LNCAP (cell line): ENCODE results near the gene PLPP7.

ENCODE experiments used
- CTCF ChIP-seq: fragments of 450-650 bp; IDR thresholded peaks from 2 replicates; pipeline ENCODE4 v1.5.1; 2017; ENCODE audit warnings: mild to moderate bottlenecking

The PLPP7 gene

DNA sequence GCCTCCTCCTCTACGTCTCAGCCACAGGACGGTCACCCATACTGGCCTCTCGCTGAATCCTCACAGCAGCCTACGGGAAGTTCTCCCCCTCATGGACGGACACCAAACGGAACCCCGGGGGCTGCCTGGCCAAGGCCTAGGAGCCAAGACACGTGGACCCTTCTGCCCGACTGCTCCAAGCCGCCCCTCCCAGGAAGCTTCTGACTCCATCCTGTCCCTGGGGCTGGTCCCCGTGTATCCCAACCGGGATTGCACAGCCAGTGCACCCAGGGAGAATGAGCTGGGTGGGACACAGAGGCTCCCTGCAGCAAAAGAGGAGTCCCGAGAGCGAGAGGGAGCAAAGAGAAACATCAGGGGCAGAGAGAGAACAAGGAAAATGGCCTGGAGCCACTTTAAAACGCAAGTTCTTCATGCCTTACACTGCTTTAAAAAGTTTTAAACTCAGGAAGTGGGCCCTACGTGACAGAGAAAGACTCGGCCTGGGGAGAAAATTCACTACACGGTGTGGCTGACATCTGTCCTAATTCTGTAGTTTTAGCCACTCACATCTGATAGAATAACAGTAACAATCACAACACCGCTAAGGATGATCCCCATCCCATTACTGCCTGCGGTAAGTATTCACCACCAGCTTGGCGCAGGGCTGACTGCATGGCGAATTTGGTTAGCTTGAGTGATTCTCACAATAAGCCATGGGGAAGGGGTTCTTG is 16.2 kb upstream of the PLPP7 start:
- TF ChIP-seq CTCF, result no peak

DNA sequence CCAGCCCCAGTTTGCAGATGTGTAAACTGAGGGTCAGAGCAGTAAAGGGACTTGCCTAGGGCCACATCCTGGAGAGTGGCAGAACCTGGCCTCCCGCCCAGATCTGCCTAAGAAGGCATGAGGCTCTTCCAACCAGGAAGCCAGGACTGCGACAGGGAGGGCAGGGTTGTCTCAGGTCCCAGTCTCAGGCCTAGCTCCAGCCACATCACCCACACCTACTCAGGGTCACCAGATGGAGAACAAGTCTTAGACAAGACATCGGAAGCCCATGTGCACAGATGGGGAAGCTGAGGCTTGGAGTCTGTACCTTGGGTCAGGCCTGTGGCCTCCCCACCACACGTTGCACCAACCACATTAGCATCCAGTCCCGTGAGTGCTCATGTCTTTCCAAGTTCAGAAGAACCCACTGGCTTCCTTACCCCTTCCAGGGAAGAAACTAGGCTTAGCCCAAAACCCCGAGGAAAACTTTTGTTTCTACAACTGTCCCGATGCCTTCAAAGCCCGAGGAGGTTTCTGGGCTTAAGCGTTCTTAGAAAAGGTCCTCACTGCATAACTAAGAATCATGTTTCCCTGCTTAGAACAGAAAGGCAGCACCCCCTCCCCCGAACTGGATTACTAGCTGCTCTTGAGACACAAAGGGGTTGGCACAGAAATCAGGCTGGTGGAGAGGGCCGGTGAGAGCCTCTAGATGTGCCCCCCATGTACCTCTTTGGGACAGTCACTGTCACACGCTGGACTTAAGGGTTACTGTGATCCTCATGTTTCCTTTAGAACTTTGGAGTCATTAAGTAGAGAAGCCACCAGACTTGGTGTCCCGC is 15.5 kb upstream of the PLPP7 start:
- TF ChIP-seq CTCF, result no peak

- TF ChIP-seq CTCF, result no peak
Observed at GRCh38 chr9:131274674-131275331, 14.7 kb upstream of the PLPP7 start.

DNA sequence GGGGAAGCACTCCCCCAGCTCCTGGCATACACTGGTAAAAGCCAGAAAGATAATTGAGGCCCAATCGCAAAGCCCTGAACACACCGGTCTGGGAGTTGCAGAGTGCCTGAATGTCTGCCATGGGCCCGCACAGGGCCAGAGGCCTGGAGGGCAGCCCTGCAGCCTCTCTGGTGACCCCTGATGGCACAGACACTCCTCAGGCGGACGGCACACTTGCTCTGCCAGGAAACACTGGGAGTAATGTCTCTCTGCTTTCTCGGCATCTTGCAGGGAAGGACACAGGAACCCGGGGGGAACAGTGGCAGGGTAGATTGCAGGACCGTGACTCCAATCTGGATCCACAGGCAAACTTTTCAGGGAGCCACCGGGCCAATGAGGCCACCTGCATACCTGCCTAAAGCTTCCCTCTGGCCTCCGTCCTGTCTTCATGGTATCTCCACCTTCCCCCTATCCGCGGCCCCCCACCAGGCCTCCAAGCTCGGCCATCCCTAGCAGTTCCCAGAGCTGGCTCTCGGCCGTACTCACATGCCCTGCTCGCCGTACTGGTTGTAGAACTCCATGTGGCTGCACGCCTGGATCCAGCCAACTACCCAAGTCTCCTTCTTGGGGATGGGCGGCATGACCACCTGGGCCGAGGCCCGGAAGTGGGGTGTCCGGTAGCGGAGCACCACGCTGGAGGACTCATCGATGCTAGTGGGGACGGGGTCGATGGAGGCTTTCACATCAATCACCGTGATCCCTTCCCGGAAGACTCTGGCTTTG is 14.0 kb upstream of the PLPP7 start:
- no peak for TF ChIP-seq CTCF

- no peak for TF ChIP-seq CTCF
Observed at GRCh38 chr9:131276094-131276888, 13.2 kb upstream of the PLPP7 start, which contains the start of gene FAM78A. FAM78A (minus strand) TSS chr9:131276510; CDS start chr9:131276179, 331 bp downstream.

DNA sequence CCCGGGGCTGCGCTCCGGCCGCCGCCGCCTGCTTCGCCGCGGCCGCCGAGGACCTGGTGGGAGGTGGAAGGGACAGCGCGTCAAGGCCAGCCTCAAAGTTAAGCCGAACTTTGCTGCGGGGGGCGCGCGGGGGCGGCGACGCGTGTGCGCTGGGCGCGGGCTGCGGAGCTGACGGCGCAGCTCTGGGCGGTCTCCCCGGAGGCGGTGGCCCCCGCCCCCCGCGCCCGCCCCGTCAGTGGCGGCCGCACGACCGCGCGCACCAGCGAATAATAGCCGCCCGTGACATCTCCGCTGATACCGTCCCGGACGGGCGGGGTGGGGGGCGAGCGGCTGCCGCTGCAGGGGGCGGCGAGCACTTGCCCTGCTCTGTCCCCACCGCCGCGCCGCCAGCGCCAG is 12.6 kb upstream of the PLPP7 start:
- no peak for TF ChIP-seq CTCF
